Measurements from ENCODE around the gene FLOT1.

FLOT1 gene

GRCh38 chr6:30689985-30690384 lies 52.5 kb downstream of the FLOT1 start:
- no peak for FAIRE-seq

- no peak for FAIRE-seq
These were observed 53.2 kb downstream of the FLOT1 start for GRCh38 chr6:30689022-30689865.

DNA sequence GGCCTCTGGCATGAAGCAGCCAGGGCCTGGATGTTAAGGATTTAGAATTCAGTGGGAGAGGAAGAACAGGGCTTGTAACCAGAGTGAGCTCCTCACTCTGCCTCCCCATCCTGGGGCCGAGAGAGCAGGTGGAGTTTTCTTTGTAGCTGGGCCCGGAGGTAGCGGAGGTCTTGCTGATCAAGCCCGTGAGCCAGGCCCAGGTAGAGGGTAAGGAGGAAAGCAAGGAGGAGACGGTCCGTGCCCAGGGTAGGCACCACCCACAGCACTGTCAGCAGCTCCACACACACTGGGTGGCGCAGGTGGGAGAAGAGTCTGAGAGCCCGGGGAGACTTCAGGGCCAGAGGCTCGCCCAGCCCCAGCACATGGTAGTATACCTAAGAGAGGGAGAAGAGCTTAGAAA lies 53.9 kb downstream of the FLOT1 start:
- no peak for FAIRE-seq

GRCh38 chr6:30687659-30688431 lies 54.6 kb downstream of the FLOT1 start:
- no peak for FAIRE-seq

DNA sequence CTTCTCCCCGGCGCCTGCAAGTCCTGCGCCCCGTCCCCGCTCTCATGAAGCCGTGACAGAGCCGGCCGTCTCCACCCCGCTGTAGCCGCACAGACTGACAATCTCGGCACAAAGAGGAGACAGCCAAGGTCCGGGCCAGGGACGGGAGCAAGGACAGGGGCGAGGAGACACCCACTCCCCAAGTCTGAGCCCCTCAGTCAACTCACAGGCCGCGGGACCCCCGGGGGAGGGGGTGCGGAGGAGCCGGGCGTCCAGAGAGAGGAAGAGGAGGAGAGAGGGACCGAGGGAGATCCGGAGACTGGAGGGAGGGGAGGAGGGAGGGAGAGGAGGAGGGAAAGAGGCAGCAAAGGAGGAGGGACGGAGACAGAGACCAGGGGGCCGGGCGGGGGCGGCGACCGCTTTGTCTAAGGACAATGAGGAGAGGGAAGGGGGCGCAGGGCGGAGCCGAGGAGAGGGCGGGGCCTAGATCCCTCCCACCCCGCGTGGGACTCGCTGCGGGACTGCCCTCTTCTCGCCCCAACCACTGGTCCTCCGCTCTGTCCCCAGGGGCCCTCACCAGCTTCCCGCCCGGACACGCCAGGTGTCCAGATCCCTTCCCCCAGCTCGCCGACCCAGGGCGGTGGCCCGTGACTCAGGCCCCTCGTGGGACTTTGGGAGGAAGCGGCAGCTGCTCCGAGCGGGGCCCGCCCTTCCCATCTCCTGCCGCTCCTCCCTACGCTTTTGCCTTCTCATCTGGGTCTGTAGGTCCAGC lies 55.4 kb downstream of the FLOT1 start:
- no peak for FAIRE-seq

DNA sequence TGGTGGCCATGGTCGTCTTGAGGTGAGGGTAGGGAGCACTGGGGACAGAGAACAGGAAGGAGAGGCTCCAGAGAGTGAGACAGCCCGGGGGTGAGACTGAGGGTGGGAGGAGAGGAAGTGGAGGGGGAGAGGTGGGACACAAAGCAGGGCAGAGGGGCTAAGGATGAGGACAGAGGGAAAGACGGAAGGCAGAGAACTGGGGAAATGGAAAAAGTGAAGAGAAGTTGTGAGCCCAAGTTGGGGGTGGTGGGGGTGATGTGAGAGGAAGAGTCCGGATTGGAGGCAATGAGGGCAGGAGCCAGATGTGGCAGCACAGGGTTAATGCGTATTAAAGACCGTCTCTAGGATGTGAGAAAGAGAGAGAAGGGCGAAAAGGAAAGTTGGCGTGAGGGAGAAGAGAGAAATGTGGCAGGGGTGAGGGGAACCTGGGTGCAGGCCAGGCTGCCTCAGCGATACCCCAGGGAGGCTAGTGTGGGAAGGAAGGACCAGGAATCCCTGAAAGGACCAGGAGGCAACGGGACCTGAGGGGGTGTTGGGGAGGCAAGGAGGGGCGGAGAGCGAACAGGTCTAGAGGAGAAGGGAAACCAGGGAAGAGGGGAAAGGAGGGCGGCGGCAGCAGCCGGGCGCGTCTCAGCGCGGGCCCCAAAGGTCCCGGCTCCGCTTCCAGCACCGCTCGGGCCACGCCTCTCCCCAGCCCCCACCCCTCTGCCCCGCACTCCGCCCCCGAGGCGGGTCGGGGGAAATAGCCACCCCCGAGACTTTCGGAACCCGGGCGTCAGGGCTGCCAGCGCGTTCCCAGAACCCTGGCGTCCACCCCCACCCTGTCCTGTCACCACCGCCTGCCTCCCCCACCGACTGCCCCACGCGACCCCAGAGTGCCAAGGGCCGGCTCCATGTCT lies 56.2 kb downstream of the FLOT1 start, which contains the start of gene PPP1R18:
TSS of gene PPP1R18 (minus strand) at position 637 of the 899 bp plus-strand sequence. CDS start at position 10, 627 bp downstream.
- no peak for FAIRE-seq

GRCh38 chr6:30685157-30686008 lies 57.1 kb downstream of the FLOT1 start:
- FAIRE-seq: no peak

DNA sequence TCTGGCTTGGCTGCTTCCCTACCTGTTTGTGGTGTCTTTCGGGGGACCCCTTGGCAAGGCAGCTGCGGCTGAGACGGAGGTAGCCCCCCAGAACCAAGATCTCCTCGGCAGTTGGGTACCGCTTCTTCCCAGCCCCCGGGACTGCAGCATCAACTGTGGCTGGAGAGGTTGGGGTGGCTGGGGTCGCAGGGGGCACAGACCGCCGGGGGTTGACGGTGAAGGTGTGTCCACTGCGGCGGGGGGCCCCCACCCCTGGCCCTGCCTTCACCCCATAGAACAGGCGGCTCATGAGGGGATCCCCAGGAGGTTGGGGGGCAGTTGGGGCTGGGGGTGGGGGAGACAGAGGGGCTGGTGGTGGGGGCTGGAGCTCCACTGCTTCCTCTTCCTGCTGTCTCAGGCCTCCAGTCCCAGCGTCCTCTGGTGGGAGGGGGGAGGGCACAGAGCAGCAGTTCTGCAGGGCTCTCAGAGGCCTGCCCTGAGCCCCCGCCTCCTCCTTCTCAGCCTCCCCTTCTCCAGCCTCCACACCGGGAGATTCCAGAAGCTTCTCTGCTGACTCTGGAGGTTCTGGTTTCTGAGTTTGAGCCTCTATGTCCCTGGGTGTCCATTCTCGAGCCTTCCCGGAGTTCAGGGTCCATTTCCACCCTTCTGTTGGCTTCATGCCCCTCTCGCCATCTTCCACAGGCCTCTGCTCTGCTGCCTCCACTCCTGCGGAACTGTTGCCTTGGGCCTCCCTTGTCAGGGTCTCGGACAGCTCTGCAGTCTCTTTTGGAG lies 57.9 kb downstream of the FLOT1 start:
- no peak for FAIRE-seq

GRCh38 chr6:30683980-30684338 lies 58.5 kb downstream of the FLOT1 start:
- no peak for FAIRE-seq

DNA sequence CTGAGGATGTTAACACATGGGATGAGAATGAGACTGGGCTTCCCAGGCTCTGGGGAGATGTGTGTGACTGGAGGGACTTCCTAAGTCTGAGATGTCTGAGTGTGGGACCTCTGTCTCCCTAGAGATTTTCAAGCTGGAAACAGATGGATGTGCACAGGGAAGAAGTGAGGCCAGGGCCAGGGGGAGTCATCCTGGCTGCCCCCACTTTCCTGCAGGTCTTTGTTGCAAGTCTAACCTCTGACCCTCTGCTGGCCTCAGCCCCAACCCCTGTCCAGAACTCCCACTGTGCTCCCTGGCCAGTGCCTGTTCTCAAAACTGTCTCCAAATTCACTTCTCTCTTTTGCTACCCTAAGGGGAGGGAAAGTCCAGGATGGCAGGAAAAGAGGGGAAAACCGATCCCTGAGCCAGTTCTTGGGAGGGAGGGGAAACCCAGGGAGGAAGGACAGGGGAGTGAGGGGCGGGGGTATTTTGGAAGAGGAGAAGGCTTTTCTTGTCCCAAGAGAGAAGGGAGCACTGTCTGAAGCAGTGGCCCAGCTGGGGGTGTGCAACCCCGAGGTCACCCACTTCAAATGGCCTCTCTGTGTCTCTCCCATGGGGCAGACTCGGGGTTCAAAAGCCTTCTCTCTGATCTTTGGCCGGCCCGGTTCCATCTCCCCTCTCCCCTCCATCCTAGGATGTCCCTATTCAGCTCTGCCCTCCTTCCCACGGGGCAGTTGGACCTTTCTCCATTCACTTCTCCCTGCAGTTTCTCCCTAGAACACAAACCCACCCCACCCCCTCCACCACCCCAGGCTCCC lies 59.1 kb downstream of the FLOT1 start:
- FAIRE-seq: no peak

- FAIRE-seq: no peak
These were observed 60.1 kb downstream of the FLOT1 start for GRCh38 chr6:30682143-30683117.

DNA sequence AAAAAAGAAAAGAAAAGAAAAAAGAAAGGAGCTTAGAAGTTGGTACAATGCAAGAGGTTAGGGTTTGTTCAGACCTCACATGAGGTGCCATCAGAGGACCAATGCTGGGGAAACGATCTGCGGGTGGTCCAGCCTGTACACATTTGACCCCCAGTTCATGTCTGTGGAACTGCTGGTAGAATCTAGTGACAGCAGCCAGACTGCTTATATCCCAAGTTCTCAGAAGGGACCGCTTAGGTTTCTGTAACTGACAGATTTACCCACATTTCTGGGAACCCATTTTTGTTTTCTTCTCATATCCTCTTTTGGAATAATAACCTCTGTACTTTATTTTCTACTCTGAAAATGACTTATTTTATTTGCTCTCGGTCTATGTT lies 60.7 kb downstream of the FLOT1 start:
- no peak for FAIRE-seq

- no peak for FAIRE-seq
These were observed 62.5 kb downstream of the FLOT1 start for GRCh38 chr6:30679765-30680535.

- FAIRE-seq: no peak
These were observed 63.3 kb downstream of the FLOT1 start for GRCh38 chr6:30678964-30679726.

All from A204.1 (cell line).